ENCODE data around the gene PPP1R1B. TPM values are rescaled to one million over a fixed set of nuclear protein-coding genes. Genes with fewer than 3 reads are reported as not detected.

PPP1R1B gene
- total RNA-seq, 4 donors from 2014 or later = 2.7 to 12.2 (median 8.6) TPM

DNA sequence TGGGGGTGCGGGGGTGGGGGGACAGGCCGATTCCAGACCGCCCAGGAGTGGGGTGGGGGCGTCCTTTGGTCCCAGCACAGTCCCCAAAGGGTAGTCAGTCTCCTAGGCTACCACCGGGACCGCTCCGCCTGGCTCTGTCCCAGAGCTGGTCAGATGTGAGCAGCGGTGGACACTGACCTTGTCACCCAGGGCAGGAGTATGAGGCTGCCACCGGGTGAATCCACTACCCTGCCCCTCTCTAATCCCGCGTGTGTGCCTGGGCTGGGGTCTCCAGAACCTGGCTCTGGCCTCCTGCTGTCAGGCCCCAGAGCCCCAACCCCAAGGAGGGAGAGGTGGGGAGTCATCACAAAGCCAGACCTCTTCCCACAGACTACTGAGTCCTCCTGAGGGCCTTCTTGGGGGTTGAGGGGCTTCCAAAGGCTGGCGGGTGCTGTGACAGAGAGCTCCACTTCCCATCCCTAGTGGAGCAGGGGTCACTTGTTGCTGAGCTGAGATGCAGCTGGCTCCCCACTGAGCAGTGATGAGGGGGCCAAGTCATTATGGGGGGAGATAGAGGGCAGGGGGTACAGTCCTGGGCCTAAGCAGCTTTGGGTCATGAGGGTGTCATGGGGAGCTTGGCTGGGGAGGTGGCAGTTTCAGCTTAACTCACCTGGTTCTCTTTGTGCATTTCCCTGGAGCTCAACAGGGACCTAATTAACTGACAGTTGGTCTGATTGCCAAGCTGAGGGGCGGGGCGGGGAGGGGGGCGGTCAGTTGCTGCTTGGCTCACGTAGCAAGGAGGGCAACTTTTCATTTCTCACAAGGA is 1.2 kb downstream of the PPP1R1B start:
- ATAC-seq = peak; percentile 6
- no peak for TF ChIP-seq POLR2AphosphoS5 (IDR thresholded peaks at IDR 0.05)
- no peak for TF ChIP-seq EP300 (IDR thresholded peaks at IDR 0.05)
- no peak for TF ChIP-seq POLR2A (IDR thresholded peaks at IDR 0.05)
- TF ChIP-seq, protein P1, sequence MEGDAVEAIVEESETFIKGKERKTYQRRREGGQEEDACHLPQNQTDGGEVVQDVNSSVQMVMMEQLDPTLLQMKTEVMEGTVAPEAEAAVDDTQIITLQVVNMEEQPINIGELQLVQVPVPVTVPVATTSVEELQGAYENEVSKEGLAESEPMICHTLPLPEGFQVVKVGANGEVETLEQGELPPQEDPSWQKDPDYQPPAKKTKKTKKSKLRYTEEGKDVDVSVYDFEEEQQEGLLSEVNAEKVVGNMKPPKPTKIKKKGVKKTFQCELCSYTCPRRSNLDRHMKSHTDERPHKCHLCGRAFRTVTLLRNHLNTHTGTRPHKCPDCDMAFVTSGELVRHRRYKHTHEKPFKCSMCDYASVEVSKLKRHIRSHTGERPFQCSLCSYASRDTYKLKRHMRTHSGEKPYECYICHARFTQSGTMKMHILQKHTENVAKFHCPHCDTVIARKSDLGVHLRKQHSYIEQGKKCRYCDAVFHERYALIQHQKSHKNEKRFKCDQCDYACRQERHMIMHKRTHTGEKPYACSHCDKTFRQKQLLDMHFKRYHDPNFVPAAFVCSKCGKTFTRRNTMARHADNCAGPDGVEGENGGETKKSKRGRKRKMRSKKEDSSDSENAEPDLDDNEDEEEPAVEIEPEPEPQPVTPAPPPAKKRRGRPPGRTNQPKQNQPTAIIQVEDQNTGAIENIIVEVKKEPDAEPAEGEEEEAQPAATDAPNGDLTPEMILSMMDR (IDR thresholded peaks at IDR 0.05) = no peak
- 80 to 88% methylated on average over 1 to 4 of the region's 16 CpGs for WGBS, 2 donors (ENCODE audit: low coverage in 1 of 2)
- H3K9me3 ChIP-seq = no peaks in the 10 kb centered on the region
- H3K27ac ChIP-seq = peak overlapping the region in 2 of 4 donors; percentile 31 to 55
- peaks cover 93% of the 10 kb centered on the region for H3K27me3 ChIP-seq
- H3K4me1 ChIP-seq = peaks cover 0 to 27% (median 9%) of the 10 kb centered on the region in 3 donors
- H3K36me3 ChIP-seq = no peaks in the 10 kb centered on the region
- peak overlapping the region in 1 of 2 donors; percentile 46 for H3K4me3 ChIP-seq

DNA sequence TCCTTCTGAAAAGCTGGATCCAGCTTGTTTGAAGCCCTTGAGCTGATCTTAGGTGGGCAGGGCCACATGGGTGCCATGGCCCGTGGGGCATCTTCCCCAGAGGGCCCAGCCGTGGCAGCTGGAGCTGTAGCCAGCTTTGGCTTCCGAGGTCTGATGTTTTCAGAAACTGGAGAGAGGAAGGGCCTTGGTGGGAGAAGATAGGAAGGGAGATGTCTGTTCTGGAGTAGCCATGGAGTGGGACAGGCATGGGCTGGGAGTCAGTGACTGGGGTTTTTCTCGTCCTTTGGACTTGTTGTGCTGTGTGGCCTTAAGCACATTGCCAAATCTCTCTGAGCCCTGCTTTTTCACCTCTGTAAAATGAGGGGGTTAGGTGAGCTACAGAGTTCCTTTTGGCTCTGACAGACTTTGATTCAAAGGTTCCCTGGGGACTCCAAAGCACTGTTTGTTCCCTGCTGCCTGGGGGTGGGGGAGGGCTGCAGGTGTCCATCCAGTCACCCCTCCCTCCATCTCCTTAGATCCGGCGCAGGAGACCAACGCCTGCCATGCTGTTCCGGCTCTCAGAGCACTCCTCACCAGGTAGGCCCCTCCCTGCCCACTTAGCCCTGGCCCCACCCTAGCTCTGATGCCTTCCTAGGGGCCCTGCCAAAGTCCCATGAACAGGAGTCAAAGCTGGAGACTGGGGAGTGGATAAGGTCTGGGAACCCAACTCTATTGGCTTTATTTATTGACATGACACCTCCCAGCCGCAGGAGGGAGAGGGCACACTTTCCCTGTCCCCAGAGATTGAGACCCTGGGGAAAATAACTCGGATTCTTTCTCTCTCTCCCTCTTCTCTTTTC is 2.1 kb downstream of the PPP1R1B start:
- WGBS, 2 donors (ENCODE audit: low coverage in 1 of 2) = 47 to 66% methylated on average over 5 to 7 of the region's 10 CpGs
- no peaks in the 10 kb centered on the region for H3K9me3 ChIP-seq
- H3K27me3 ChIP-seq = peaks cover 90% of the 10 kb centered on the region
- peaks cover 0 to 19% (median 9%) of the 10 kb centered on the region in 3 donors for H3K4me1 ChIP-seq
- peak overlapping the region in 1 of 2 donors; percentile 46 for H3K4me3 ChIP-seq
- H3K27ac ChIP-seq = no peak overlapping the region
- ATAC-seq = no peak
- H3K36me3 ChIP-seq = no peaks in the 10 kb centered on the region
- TF ChIP-seq POLR2AphosphoS5 (IDR thresholded peaks at IDR 0.05) = no peak
- no peak for TF ChIP-seq POLR2A (IDR thresholded peaks at IDR 0.05)
- TF ChIP-seq EP300 (IDR thresholded peaks at IDR 0.05) = no peak
- TF ChIP-seq, protein P1 (IDR thresholded peaks at IDR 0.05) = no peak

DNA sequence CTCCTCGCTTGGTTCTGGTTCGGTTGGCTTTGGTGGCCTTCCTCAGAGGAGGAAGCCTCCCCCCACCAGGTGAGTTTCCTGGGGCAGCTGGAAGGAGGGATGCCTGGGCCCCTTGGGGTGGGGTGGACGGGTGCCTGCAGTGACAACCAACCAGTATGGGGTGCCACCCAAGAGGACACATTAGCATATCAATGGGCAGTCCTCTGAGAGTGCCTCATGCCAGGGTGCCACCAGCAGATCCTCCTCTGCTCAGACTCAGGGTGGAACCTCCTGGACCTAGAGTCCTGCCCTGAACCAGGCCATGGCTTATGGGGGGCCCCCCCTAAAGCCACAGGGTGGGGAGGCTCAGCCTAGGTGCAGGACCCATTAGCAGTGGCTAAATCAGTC is 2.7 kb downstream of the PPP1R1B start:
- TF ChIP-seq EP300 (IDR thresholded peaks at IDR 0.05) = no peak
- no peak for TF ChIP-seq POLR2AphosphoS5 (IDR thresholded peaks at IDR 0.05)
- TF ChIP-seq, protein P1 (IDR thresholded peaks at IDR 0.05) = no peak
- no peak for TF ChIP-seq POLR2A (IDR thresholded peaks at IDR 0.05)
- Histone ChIP-seq H3K4me1 (peaks cover 0 to 25% (median 10%) of the 10 kb centered on the region in 3 donors), H3K4me3 (no peak overlapping the region), H3K27me3 (peaks cover 84% of the 10 kb centered on the region), H3K27ac (no peak overlapping the region), H3K36me3 (no peaks in the 10 kb centered on the region), H3K9me3 (no peaks in the 10 kb centered on the region)
- no peak for ATAC-seq
- WGBS, 2 donors (ENCODE audit: low coverage in 1 of 2) = no CpG with 5 or more reads among the region's 3 CpGs

DNA sequence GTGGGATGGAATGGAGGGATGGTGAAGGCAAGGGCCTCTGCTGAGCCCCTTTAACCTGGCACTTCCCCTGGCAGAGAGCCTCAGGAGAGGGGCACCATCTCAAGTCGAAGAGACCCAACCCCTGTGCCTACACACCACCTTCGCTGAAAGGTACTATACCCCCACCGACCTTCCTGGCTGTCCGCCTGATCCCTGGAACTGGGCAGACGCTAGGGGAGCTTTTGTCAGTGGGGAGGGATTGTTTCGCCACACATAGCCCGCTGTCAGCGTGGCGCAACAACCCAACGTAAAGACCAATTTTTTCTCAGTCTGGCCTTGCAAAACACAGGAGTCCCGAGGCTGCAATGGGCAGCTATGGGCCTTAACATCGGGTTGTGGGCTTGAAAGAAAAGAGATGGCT is 3.1 kb downstream of the PPP1R1B start:
- H3K4me3 ChIP-seq = no peak overlapping the region
- H3K9me3 ChIP-seq = no peaks in the 10 kb centered on the region
- H3K4me1 ChIP-seq = peaks cover 0 to 29% (median 14%) of the 10 kb centered on the region in 3 donors
- 74% methylated on average over 3 of the region's 12 CpGs; no CpG with 5 or more reads in 1 of the 2 donors for WGBS, 2 donors (ENCODE audit: low coverage in 1 of 2)
- ATAC-seq = no peak
- TF ChIP-seq POLR2A (IDR thresholded peaks at IDR 0.05) (no peak), EP300 (IDR thresholded peaks at IDR 0.05) (no peak), POLR2AphosphoS5 (IDR thresholded peaks at IDR 0.05) (no peak)
- TF ChIP-seq, protein P1 (IDR thresholded peaks at IDR 0.05) = no peak
- H3K27me3 ChIP-seq = peaks cover 80% of the 10 kb centered on the region
- no peak overlapping the region for H3K27ac ChIP-seq
- no peaks in the 10 kb centered on the region for H3K36me3 ChIP-seq

Data from gastroesophageal sphincter (tissue), 4 donors.